Effector memory CD4-positive, alpha-beta T cell (primary cell): ENCODE measurements around the gene PDGFA.

Source experiments
- DNase-seq, 3 donors: peaks; one replicate each; pipeline ENCODE4 v3.0.0-alpha.2; 2020
- H3K27ac ChIP-seq: 2 replicates; pipeline ENCODE4 v1.7.0; 2013; ENCODE audit warnings: mild to moderate bottlenecking, low read length, moderate library complexity; ENCODE audit not compliant: insufficient read depth, poor library complexity, severe bottlenecking
- H3K27me3 ChIP-seq: replicated peaks from 2 replicates; pipeline ENCODE4 v1.7.0; 2013; ENCODE audit warnings: mild to moderate bottlenecking, low read length; ENCODE audit not compliant: insufficient read depth, control insufficient read depth, poor library complexity, severe bottlenecking
- H3K36me3 ChIP-seq: 2 replicates; pipeline ENCODE4 v1.7.0; 2013; ENCODE audit warnings: mild to moderate bottlenecking, low read length, moderate library complexity; ENCODE audit not compliant: control insufficient read depth, insufficient read depth
- H3K4me1 ChIP-seq: 2 replicates; pipeline ENCODE4 v1.7.0; 2013; ENCODE audit warnings: low read length, mild to moderate bottlenecking; ENCODE audit not compliant: control insufficient read depth, insufficient read depth, poor library complexity, severe bottlenecking
- H3K4me3 ChIP-seq: 2 replicates; pipeline ENCODE4 v1.7.0; 2013; ENCODE audit warnings: low read length, low read depth, mild to moderate bottlenecking; ENCODE audit not compliant: insufficient read depth, poor library complexity, severe bottlenecking
- H3K9me3 ChIP-seq: 2 replicates; pipeline ENCODE4 v1.7.0; 2013; ENCODE audit warnings: mild to moderate bottlenecking, low read length, moderate library complexity; ENCODE audit not compliant: control insufficient read depth

Gene PDGFA

DNA sequence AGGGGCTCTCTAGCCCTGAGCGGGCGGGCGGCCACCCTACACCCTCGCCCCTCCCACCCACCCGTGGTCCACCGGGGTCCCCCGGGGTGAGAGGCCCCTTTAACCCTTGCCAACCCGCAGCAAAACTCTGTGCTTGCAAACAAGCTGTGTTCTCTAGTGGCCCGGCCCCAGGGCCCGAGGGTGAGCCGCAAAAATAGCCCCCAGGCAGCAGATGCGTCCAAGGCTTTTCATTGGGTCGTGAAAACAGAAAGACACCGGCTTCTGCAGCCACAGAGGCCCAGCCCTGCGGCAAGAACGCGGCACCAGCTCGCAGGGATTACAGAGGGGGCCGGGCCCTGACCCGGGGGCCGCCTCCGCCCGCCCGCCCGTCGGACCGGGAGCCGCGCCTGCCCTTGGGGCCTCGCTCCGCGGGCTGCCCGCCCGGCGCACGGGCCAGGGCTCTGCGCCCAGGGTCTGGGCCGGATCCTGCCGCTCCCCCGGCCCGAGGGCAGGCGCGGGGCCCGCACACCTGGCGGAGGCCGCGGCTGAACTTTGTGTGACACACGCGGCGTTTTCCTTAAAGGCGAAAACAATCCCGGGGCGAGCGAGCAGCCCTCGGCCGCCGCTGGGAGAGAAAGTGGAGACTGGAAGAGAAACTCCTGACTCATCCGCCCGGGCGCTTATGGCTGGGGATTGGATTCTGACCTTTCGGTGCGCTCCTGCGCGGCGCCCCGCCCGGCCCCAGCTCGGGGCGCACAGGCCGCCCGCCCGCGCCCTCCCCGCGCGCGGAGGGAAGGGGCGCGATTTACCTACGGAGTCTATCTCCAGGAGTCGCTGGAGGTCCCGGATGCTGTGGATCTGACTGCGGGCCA is 2.8 kb downstream of the PDGFA start:
- no peak for DNase-seq
- Histone ChIP-seq H3K4me3 (no peak overlapping the region), H3K27ac (no peak overlapping the region), H3K4me1 (peaks cover 32% of the 10 kb centered on the region), H3K36me3 (no peaks in the 10 kb centered on the region), H3K9me3 (no peaks in the 10 kb centered on the region), H3K27me3 (peaks cover 27% of the 10 kb centered on the region)

DNA sequence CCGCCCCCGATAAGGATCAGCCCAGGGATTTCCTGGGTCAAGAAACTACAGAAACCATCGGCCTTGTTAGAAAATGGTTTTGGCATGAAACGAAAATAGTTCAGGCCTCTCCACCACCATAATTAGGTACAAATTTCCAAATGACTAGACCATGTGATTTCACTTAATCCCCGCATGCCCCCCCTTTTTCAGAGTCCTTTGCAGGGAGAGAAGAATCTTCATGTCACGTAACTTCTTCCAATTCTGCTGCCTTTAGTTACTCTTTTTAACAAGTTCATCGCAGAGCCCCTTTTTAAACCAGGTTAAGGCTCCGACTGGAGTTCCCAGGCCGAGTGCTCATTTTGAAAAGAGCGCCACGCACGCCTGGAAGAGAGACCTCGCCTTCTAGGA is 3.4 kb downstream of the PDGFA start:
- Histone ChIP-seq H3K4me1 (peaks cover 26% of the 10 kb centered on the region), H3K36me3 (no peaks in the 10 kb centered on the region), H3K4me3 (no peak overlapping the region), H3K9me3 (no peaks in the 10 kb centered on the region), H3K27me3 (peaks cover 21% of the 10 kb centered on the region), H3K27ac (no peak overlapping the region)
- DNase-seq = no peak

DNA sequence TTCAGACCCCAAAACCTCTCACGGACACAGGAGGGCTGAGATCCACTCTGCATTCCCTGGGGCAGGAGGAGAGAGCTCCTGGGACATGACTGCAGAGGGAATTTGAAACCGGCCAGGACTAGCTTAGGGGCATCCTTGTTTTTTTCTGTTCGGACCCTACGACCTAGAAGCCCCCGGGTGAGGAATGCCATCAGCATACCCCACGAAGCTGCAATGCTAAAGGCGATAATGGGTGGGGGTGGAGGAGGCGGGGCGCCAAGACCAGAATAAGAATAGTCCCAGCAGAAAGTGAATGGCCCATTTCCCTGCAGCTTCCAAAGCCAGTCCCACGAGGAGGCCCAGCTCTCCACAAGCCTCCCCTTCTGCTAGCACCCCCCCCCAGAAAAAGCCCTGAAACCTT is 4.0 kb downstream of the PDGFA start:
- no peak overlapping the region for H3K4me3 ChIP-seq
- H3K36me3 ChIP-seq = no peaks in the 10 kb centered on the region
- H3K27me3 ChIP-seq = peaks cover 17% of the 10 kb centered on the region
- no peak overlapping the region for H3K27ac ChIP-seq
- H3K4me1 ChIP-seq = peaks cover 23% of the 10 kb centered on the region
- DNase-seq = no peak
- H3K9me3 ChIP-seq = no peaks in the 10 kb centered on the region

DNA sequence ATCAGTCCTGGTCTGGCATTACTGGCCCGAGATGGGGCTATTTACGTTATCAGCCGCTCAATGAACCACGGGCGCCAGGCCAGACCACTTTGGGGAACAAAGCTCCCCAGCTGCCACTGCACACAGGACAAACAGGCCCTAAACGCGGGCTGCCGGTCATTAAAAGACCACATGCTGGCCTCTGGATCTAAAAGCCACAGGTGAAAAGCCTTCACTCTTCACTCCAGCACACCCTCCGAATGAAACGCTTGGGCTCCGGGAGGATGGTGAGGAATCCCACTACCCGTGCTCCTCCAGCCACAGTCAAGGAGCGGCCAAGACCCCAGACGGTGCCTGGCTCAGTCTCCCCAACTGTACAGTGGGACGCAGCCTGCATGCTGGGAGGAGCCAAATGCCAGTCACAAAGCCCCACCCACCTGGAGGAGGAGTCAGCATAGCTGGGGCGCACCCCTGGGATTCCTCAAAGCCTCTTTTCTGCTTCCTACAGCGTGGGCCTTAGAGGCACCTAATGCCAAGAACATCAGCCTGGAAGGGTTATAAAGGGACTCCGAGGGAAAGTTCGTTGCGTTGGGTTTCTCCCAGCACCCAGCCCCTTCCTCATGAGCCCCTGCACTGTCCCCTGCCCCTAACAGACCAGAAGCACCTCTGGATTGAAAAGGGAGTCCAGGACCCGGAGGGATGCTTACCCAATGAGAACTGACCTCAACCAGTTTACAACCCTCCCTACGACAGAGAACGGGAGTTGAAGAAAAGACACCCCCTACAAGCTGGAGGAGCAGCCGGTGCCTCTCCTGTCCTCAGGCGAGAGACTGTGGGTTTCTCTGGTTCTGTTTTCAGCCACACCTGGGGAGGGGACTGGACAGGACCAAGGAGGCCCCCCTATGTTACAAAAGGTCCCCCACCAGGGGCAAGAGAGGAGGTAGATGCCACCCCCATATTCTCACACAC is 4.7 kb downstream of the PDGFA start:
- peaks cover 17% of the 10 kb centered on the region for H3K4me1 ChIP-seq
- H3K27me3 ChIP-seq = peaks cover 10% of the 10 kb centered on the region
- H3K27ac ChIP-seq = no peak overlapping the region
- no peak for DNase-seq
- no peaks in the 10 kb centered on the region for H3K36me3 ChIP-seq
- H3K4me3 ChIP-seq = no peak overlapping the region
- no peaks in the 10 kb centered on the region for H3K9me3 ChIP-seq

DNA sequence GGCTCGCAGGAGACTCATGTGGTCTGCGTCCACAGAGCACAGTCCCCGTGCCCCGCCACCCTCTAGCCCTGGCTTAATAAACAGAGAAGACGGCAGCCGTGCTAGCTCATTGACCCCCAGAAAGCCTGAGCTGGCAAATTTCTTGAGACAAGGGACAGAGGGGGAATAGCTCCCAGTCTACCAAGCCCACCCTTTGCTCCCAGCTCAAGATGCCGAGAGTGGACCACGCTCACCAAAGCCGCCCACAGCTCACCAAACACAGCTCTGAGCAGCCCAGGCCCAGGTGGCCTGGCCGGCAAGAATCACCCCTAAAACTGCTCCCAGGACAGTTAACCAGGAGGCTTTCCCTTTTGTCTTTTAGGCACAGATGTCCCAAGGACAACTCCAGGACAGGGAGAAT is 5.4 kb downstream of the PDGFA start:
- Histone ChIP-seq H3K27me3 (peaks cover 9% of the 10 kb centered on the region), H3K36me3 (no peaks in the 10 kb centered on the region), H3K4me3 (no peak overlapping the region), H3K4me1 (peaks cover 16% of the 10 kb centered on the region), H3K9me3 (no peaks in the 10 kb centered on the region), H3K27ac (no peak overlapping the region)
- DNase-seq = no peak

DNA sequence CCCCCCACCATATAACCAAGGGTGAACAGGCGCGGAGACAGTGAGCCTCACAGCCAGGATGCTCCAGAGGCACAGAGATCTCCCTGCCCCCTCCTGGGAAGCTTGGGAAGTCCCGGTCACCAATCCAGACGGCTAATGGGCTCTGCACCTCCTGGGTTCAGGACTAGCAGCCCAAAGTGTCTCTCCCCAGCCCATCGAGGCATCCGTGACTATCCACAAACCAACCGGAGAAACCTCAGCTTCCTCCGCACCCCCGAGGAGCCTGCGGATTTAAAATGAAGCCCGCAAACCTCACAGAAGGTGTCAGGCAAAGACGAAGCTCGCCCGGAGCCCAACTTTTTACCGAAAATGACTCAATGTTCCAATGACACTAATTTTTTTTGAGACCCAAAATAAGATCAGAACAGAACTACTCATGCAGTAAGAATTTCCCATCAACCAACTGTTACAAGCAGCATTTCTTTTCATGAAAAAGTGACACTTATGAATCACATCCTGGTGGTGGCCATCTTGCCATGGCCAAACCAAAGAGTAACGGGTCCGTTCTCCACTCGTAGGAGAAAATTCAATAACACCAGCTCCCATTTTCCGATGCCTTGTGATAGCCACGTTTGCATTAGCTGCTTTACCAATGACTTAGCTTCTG is 6.0 kb downstream of the PDGFA start:
- Histone ChIP-seq H3K27me3 (peaks cover 9% of the 10 kb centered on the region), H3K4me1 (peaks cover 14% of the 10 kb centered on the region), H3K27ac (no peak overlapping the region), H3K9me3 (no peaks in the 10 kb centered on the region), H3K4me3 (no peak overlapping the region), H3K36me3 (no peaks in the 10 kb centered on the region)
- no peak for DNase-seq

DNA sequence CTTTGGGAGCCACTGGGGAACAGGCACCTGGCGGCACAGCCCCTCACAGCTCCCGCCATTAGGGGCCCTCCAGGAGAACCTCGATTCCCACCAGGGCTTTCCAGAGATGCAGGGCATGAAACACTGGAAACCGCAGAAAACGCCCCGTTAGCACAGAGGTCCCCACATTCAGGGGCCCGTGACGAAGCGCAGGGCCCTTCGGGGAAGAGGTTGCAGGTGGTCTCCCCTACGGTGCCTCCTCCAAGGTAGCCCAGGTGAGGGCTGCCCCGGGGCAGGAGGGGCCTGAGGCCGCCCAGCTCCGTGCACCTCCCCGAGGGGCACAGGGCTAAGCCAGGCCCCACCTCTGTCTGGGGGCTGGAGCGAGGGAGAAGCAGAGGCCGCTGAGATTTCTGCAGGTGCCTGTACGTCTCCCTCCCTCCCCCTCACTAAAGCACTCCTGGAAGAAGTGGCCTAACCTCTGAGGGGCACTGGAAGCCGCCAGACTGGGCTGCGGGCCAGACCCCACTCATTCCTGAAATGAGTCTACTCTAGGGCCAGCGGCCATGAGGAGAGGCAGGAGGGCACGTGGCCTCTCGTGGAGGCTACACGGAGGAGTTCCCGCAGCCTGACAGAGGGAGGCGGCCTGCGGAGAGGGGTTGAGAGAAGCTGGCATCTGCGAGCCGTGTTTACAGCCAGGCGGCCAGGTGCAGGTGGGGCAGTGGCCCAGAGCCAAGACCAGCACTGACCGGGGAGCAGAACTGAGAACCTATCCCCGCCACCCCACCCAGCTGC is 6.9 kb downstream of the PDGFA start:
- H3K36me3 ChIP-seq = no peaks in the 10 kb centered on the region
- H3K4me1 ChIP-seq = peaks cover 5% of the 10 kb centered on the region
- peaks cover 2% of the 10 kb centered on the region for H3K27me3 ChIP-seq
- H3K4me3 ChIP-seq = no peak overlapping the region
- no peak overlapping the region for H3K27ac ChIP-seq
- H3K9me3 ChIP-seq = no peaks in the 10 kb centered on the region
- DNase-seq = no peak

DNA sequence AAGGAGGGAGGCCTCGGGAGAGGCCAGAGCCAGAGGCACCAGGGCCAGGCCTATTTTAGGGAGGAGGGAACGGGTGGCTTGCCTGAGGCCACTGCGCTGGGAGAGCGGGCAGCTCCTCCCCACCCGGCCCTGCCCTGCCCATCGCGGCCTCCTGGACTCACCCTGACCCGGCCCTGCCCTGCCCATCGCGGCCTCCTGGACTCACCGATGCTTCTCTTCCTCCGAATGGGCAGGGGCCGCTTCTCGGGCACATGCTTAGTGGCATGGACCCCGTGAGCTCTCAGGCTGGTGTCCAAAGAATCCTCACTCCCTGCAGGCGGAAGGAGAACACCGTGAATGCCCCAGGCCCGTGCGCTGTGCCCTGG is 7.5 kb downstream of the PDGFA start:
- no peaks in the 10 kb centered on the region for H3K9me3 ChIP-seq
- no peak overlapping the region for H3K4me3 ChIP-seq
- DNase-seq = no peak
- H3K27me3 ChIP-seq = no peaks in the 10 kb centered on the region
- no peaks in the 10 kb centered on the region for H3K36me3 ChIP-seq
- peaks cover 2% of the 10 kb centered on the region for H3K4me1 ChIP-seq
- no peak overlapping the region for H3K27ac ChIP-seq

DNA sequence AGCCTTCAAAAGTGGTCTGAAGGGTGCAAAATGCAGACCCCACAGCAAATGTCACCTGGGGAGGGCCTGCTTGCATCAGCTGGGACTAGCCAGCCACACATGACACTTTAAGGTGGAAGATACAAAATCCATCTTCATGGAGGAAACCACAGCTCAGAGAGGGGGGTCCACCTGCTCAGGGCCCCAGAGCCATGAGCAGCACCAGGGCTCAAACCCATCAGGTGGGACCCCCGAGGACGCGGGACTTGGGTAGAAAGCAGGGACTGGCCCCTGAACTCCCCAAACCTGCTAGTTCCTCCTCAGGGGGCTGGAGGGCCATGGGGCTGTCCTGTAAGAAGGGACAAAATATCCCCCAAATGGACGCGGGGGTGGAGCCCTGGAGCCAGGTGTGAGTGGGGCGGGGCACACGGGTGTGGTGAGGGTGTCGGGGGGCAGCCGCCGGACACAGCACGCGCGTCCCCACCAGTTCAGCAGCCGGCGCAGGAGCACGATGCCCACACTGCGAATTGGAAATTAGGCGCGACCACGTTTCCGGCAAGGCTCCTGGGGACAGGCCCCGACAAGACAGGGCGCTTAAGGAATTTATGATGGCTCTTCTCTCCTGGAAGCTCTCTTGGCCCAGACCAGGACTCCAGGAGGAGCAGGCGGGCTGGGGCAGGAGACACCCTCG is 8.0 kb downstream of the PDGFA start:
- Histone ChIP-seq H3K9me3 (no peaks in the 10 kb centered on the region), H3K4me1 (peaks cover under 1% of the 10 kb centered on the region), H3K27ac (no peak overlapping the region), H3K4me3 (no peak overlapping the region), H3K36me3 (no peaks in the 10 kb centered on the region), H3K27me3 (no peaks in the 10 kb centered on the region)
- no peak for DNase-seq
